K562 (cell line): ENCODE results near the gene MND1. TPM values are rescaled to one million over a fixed set of nuclear protein-coding genes. Genes with fewer than 3 reads are reported as not detected.
A peak's percentile ranks its signal among the peaks of the same experiment; 100 is the strongest.

ENCODE experiments used
- ARNT ChIP-seq, 2 experiments: fragments of 450-650 bp; IDR thresholded peaks; 2 replicates each; pipeline ENCODE4 v1.6.1; 2016; ENCODE audit warnings: mild to moderate bottlenecking in 1 of 2
- DEAF1 ChIP-seq: fragments of 450-650 bp; formaldehyde crosslinking; IDR thresholded peaks from 2 replicates; pipeline ENCODE4 v1.4.0; 2020; ENCODE audit warnings: mild to moderate bottlenecking, moderate library complexity
- DPF2 ChIP-seq: fragments of 450-650 bp; IDR thresholded peaks from 2 replicates; pipeline ENCODE4 v1.6.1; 2016
- FOXO4 ChIP-seq: fragments of 450-650 bp; formaldehyde crosslinking; IDR thresholded peaks from 2 replicates; pipeline ENCODE4 v1.4.0; 2020; ENCODE audit warnings: mild to moderate bottlenecking, moderate library complexity
- GTF2F1 ChIP-seq: IDR thresholded peaks from 2 replicates; pipeline ENCODE4 v1.6.1; 2011; ENCODE audit warnings: low read depth, low read length, improper control_type of control experiment
- HMGN3 ChIP-seq: IDR thresholded peaks from 2 replicates; pipeline ENCODE4 v1.6.1; 2011; ENCODE audit warnings: borderline replicate concordance, low read depth, mild to moderate bottlenecking, mixed read lengths, low read length; ENCODE audit not compliant: insufficient read length; ENCODE audit errors: extremely low read depth
- HNRNPLL ChIP-seq: fragments of 200-400 bp; formaldehyde crosslinking; IDR thresholded peaks from 2 replicates; pipeline ENCODE4 v1.6.1; 2017; ENCODE audit warnings: low read length, low read depth, mild to moderate bottlenecking; ENCODE audit not compliant: poor library complexity, severe bottlenecking
- HNRNPUL1 ChIP-seq: fragments of 200-400 bp; formaldehyde crosslinking; IDR thresholded peaks from 2 replicates; pipeline ENCODE4 v1.6.1; 2017; ENCODE audit warnings: low read length
- MTA1 ChIP-seq: fragments of 450-650 bp; IDR thresholded peaks from 2 replicates; pipeline ENCODE4 v1.6.1; 2017; ENCODE audit warnings: borderline replicate concordance
- NR4A1 ChIP-seq, 2 experiments: fragments of 250-450 bp in 1 of 2; fragments of 450-650 bp in 1 of 2; sonication (Bioruptor Pico) in 1 of 2; IDR thresholded peaks; 2 replicates each; pipeline versions ENCODE4 v1.4.0 to v1.6.1; 2016 to 2020; ENCODE audit warnings: mild to moderate bottlenecking in 2 of 2, missing compliant biosample characterization in 1 of 2, missing genetic modification characterization in 1 of 2, moderate library complexity in 1 of 2
- POLR2AphosphoS5 ChIP-seq: IDR thresholded peaks from 2 replicates; pipeline ENCODE4 v1.6.1; 2011; ENCODE audit warnings: mild to moderate bottlenecking, low read depth, low read length, moderate library complexity; ENCODE audit not compliant: control insufficient read depth, insufficient read depth
- RBBP5 ChIP-seq: fragments of 200-600 bp; sonication (generic); IDR thresholded peaks from 2 replicates; pipeline ENCODE4 v1.6.1; 2012; ENCODE audit warnings: borderline replicate concordance, mild to moderate bottlenecking, low read length, control low read depth, inconsistent platforms; ENCODE audit not compliant: insufficient read depth, poor library complexity, severe bottlenecking
- SIX5 ChIP-seq, 2 experiments: IDR thresholded peaks; 2 replicates each; pipeline ENCODE4 v1.6.1; 2011; ENCODE audit warnings: low read length in 2 of 2, borderline replicate concordance in 1 of 2, low read depth in 1 of 2, mild to moderate bottlenecking in 1 of 2, moderate library complexity in 1 of 2; ENCODE audit not compliant: insufficient read depth in 1 of 2
- TAL1 ChIP-seq: fragments of 450-650 bp; IDR thresholded peaks from 2 replicates; pipeline ENCODE4 v1.6.1; 2016; ENCODE audit warnings: mild to moderate bottlenecking
- TEAD4 ChIP-seq, 2 experiments: sonication (generic) in 1 of 2; formaldehyde crosslinking in 1 of 2; IDR thresholded peaks; 2 replicates each; pipeline versions ENCODE4 v1.6.1 to v1.8.0; 2012 to 2022; ENCODE audit warnings: borderline replicate concordance in 1 of 2, inconsistent platforms in 1 of 2, low read length in 1 of 2, mild to moderate bottlenecking in 1 of 2, missing genetic modification reagents in 1 of 2
- TSHZ1 ChIP-seq: fragments of 250-450 bp; sonication (Bioruptor Pico); IDR thresholded peaks from 2 replicates; pipeline ENCODE4 v1.4.0; 2020; ENCODE audit warnings: mild to moderate bottlenecking, moderate library complexity
- ZNF12 ChIP-seq: sonication (generic); formaldehyde crosslinking; IDR thresholded peaks from 2 replicates; pipeline ENCODE4 v1.4.0; 2020; ENCODE audit warnings: mild to moderate bottlenecking, missing genetic modification reagents
- ZNF583 ChIP-seq: fragments of 250-450 bp; sonication (Bioruptor Pico); IDR thresholded peaks from 2 replicates; pipeline ENCODE4 v1.4.0; 2020
- ZNF785 ChIP-seq: fragments of 250-450 bp; sonication (Bioruptor Pico); IDR thresholded peaks from 2 replicates; pipeline ENCODE4 v1.4.0; 2020; ENCODE audit warnings: mild to moderate bottlenecking
- polyA plus RNA-seq, 8 experiments: library from polyadenylated mRNA; depleted of rRNA in 4 of 8; stranded (reverse) in 5 of 8; unstranded in 3 of 8; fragments of >200 nt; fragmentation: Nextera tagmentation in 2 of 8; fragmentation: Illumina TruSeq in 1 of 8; extraction: Ambion mirVana in 2 of 8; extraction: Trizol in 1 of 8; gene quantifications; 2 replicates each; pipeline versions ENCODE4 v1.2.1 to v1.2.3, GENCODE V29; 2011 to 2014; ENCODE audit warnings: inconsistent platforms in 1 of 8, missing spikeins in 1 of 8
- total RNA-seq, 7 experiments: library from RNA; depleted of rRNA in 6 of 7; stranded (reverse); fragments of >200 nt in 6 of 7; fragmentation: Illumina TruSeq in 2 of 7; extraction: Trizol in 2 of 7; gene quantifications; 2 replicates each; pipeline versions ENCODE4 v1.2.1 to v1.2.3, GENCODE V29; 2011 to 2021; ENCODE audit warnings: low replicate concordance in 1 of 7

Gene MND1
- total and polyA plus RNA-seq, 9 of the 15 experiments (the other 6 are each of a cell fraction or from before 2014, with no cell fraction given), result 35.3 to 94.1 (median 59.9) TPM

- TF ChIP-seq DEAF1 (CRISPR knock-in tag) (0 out of 2 replicates have a peak, but pooled peaks have one; percentile 19), HMGN3 (no peak), DPF2 (peak; percentile 62), TSHZ1 (CRISPR knock-in tag) (no peak), FOXO4 (CRISPR knock-in tag) (no peak), HNRNPLL (no peak), ZNF12 (CRISPR knock-in tag) (no peak), HNRNPUL1 (no peak), TEAD4 (IDR thresholded peaks at IDR 0.05; ENCODE audit: low read length) (0 out of 2 replicates have a peak, but pooled peaks have one; percentile 34), TEAD4 (CRISPR knock-in tag; IDR thresholded peaks at IDR 0.05; ENCODE audit: borderline replicate concordance) (no peak), RBBP5 (peak; percentile 25), NR4A1 (CRISPR knock-in tag; IDR thresholded peaks at IDR 0.05) (no peak), NR4A1 (tag; IDR thresholded peaks at IDR 0.05) (no peak), ZNF785 (CRISPR knock-in tag) (no peak), MTA1 (no peak), ZNF583 (CRISPR knock-in tag) (no peak), GTF2F1 (no peak), ARNT (IDR thresholded peaks at IDR 0.05) (no peak), TAL1 (peak; percentile 22; the same call in 1 of the 2 replicates), SIX5 (IDR thresholded peaks at IDR 0.05; ENCODE audit: borderline replicate concordance in 1 of 2, insufficient read depth in 1 of 2, low read depth in 1 of 2, low read length in 2 of 2) (no peak), POLR2AphosphoS5 (peak; percentile 64)
Observed at GRCh38 chr4:153362184-153362583, 17.7 kb downstream of the MND1 start (continued).
